H1 (cell line): Measurements from ENCODE around the gene IGF2R. TPM values are rescaled to one million over a fixed set of nuclear protein-coding genes. Genes with fewer than 3 reads are reported as not detected.
"Not testable (repeated sequence)": the region's sequence is repeated elsewhere in the genome, so short reads cannot be mapped to it uniquely, and the experiment has no call there.

Source experiments
- CTCF ChIA-PET: fragments of 300-600 bp; sonication (Branson Sonifier 250); formaldehyde crosslinking; loops from one replicate; lab custom pipeline; 2021; ENCODE audit not compliant: partially characterized antibody; lab: Charles Lee
- POLR2A ChIA-PET: fragments of 300-600 bp; sonication (Branson Sonifier 250); formaldehyde crosslinking; loops from one replicate; lab custom pipeline; 2021; ENCODE audit warnings: inconsistent platforms; ENCODE audit not compliant: partially characterized antibody; lab: Charles Lee
- DNase-seq, 2 experiments: peaks; one replicate each; pipeline versions ENCODE4 v3.0.0 to v3.0.0-alpha.2; 2010 to 2022; ENCODE audit warnings: low spot score in 2 of 2, low read depth in 1 of 2, mixed read lengths in 1 of 2
- FAIRE-seq: peaks from 2 replicates; lab custom pipeline; 2011; peaks lifted over from hg19 to GRCh38; lab: Jason Lieb, UNC
- H2AFZ ChIP-seq: 2 replicates; pipeline ENCODE4 v1.8.1; 2012; ENCODE audit warnings: low read length, inconsistent platforms
- H2AK5ac ChIP-seq: 2 replicates; pipeline ENCODE4 v1.6.1; 2013; ENCODE audit warnings: low read depth, low read length
- H2BK120ac ChIP-seq: replicated peaks from 2 replicates; pipeline ENCODE3; 2013; ENCODE audit warnings: low read depth, low read length, inconsistent platforms
- H2BK12ac ChIP-seq: 2 replicates; pipeline ENCODE4 v1.6.1; 2013; ENCODE audit warnings: low read depth, low read length
- H2BK15ac ChIP-seq: 2 replicates; pipeline ENCODE4 v1.6.1; 2013; ENCODE audit warnings: low read length
- H2BK20ac ChIP-seq: 2 replicates; pipeline ENCODE4 v1.6.1; 2013; ENCODE audit warnings: low read length
- H2BK5ac ChIP-seq: 2 replicates; pipeline ENCODE4 v1.6.1; 2013; ENCODE audit warnings: low read depth, low read length
- H3K14ac ChIP-seq: 2 replicates; pipeline ENCODE4 v1.6.1; 2013; ENCODE audit warnings: inconsistent platforms; ENCODE audit not compliant: insufficient read length
- H3K18ac ChIP-seq: 2 replicates; pipeline ENCODE4 v1.6.1; 2013; ENCODE audit warnings: low read length; ENCODE audit errors: extremely low read depth
- H3K23ac ChIP-seq: 2 replicates; pipeline ENCODE4 v1.6.1; 2013; ENCODE audit warnings: inconsistent platforms; ENCODE audit not compliant: insufficient read length
- H3K23me2 ChIP-seq: 2 replicates; pipeline ENCODE4 v1.6.1; 2013; ENCODE audit warnings: low read depth, low read length
- H3K27ac ChIP-seq: 2 replicates; pipeline ENCODE4 v1.6.1; 2011; ENCODE audit warnings: low read depth, low read length, inconsistent platforms
- H3K27me3 ChIP-seq, 4 experiments: replicated peaks in 1 of 4; 1 replicate in 1 of 4; 2 replicates in 3 of 4; pipeline versions ENCODE4 v1.6.1 to v1.8.1; 2011 to 2013; ENCODE audit warnings: low read length in 3 of 4, mild to moderate bottlenecking in 3 of 4, inconsistent platforms in 2 of 4, mixed read lengths in 2 of 4, moderate library complexity in 1 of 4; ENCODE audit not compliant: control insufficient read depth in 3 of 4, insufficient read depth in 3 of 4; ENCODE audit errors: extremely low read depth in 1 of 4
- H3K36me3 ChIP-seq, 4 experiments: 2 replicates each; pipeline versions ENCODE4 v1.6.1 to v1.8.1; 2011 to 2013; ENCODE audit warnings: mild to moderate bottlenecking in 4 of 4, low read length in 3 of 4, moderate library complexity in 2 of 4, control low read depth in 1 of 4, inconsistent platforms in 1 of 4; ENCODE audit not compliant: insufficient read depth in 4 of 4, control insufficient read depth in 2 of 4
- H3K4ac ChIP-seq: replicated peaks from 2 replicates; pipeline ENCODE3; 2013; ENCODE audit warnings: low read length, low read depth, mixed read lengths, inconsistent platforms; ENCODE audit not compliant: insufficient read length
- H3K4me1 ChIP-seq, 4 experiments: replicated peaks in 1 of 4; 1 replicate in 1 of 4; 2 replicates in 3 of 4; pipeline versions ENCODE4 v1.6.1 to v1.8.1; 2011 to 2013; ENCODE audit warnings: low read length in 3 of 4, inconsistent platforms in 2 of 4, mixed read lengths in 1 of 4; ENCODE audit not compliant: insufficient read depth in 4 of 4, control insufficient read depth in 3 of 4
- H3K4me2 ChIP-seq, 2 experiments: 2 replicates each; pipeline versions ENCODE4 v1.6.1 to v1.8.1; 2011 to 2013; ENCODE audit warnings: low read depth in 2 of 2, low read length in 2 of 2, control low read depth in 1 of 2, inconsistent platforms in 1 of 2, mild to moderate bottlenecking in 1 of 2; ENCODE audit not compliant: insufficient read depth in 1 of 2
- H3K4me3 ChIP-seq, 4 experiments: fragments of 200-600, 300-600 bp in 1 of 4; sonication (generic), shearing (Covaris generic), sonication (Bioruptor Twin) in 1 of 4; 2 replicates each; pipeline versions ENCODE4 v1.5.1 to v1.8.1; 2011 to 2016; ENCODE audit warnings: low read length in 4 of 4, low read depth in 3 of 4, control low read depth in 2 of 4, inconsistent platforms in 2 of 4, mild to moderate bottlenecking in 2 of 4, mixed read lengths in 1 of 4, moderate library complexity in 1 of 4; ENCODE audit not compliant: insufficient read depth in 2 of 4; ENCODE audit errors: extremely low read depth in 1 of 4
- H3K56ac ChIP-seq: replicated peaks from 2 replicates; pipeline ENCODE3; 2013; ENCODE audit warnings: low read depth, mild to moderate bottlenecking, mixed read lengths, low read length, inconsistent platforms; ENCODE audit not compliant: insufficient read length
- H3K79me1 ChIP-seq: 2 replicates; pipeline ENCODE4 v1.6.1; 2013; ENCODE audit warnings: low read depth, low read length, control low read depth
- H3K79me2 ChIP-seq, 2 experiments: 2 replicates each; pipeline versions ENCODE4 v1.6.1 to v1.8.1; 2012 to 2013; ENCODE audit warnings: low read length in 2 of 2, mild to moderate bottlenecking in 2 of 2, inconsistent platforms in 1 of 2; ENCODE audit not compliant: insufficient read depth in 2 of 2, control insufficient read depth in 1 of 2
- H3K9ac ChIP-seq, 4 experiments: replicated peaks in 1 of 4; 1 replicate in 1 of 4; 2 replicates in 3 of 4; pipeline versions ENCODE4 v1.6.1 to v1.8.1; 2011 to 2013; ENCODE audit warnings: low read depth in 3 of 4, low read length in 3 of 4, control low read depth in 2 of 4, mild to moderate bottlenecking in 2 of 4, moderate library complexity in 2 of 4, inconsistent platforms in 1 of 4; ENCODE audit errors: extremely low read depth in 1 of 4
- H3K9me3 ChIP-seq, 2 experiments: 2 replicates each; pipeline versions ENCODE4 v1.6.1 to v1.8.1; 2012 to 2013; ENCODE audit warnings: mild to moderate bottlenecking in 2 of 2, moderate library complexity in 2 of 2, control low read depth in 1 of 2, inconsistent platforms in 1 of 2, low read depth in 1 of 2, low read length in 1 of 2, mixed read lengths in 1 of 2; ENCODE audit not compliant: insufficient read depth in 2 of 2
- H4K20me1 ChIP-seq, 2 experiments: replicated peaks in 1 of 2; 2 replicates each; pipeline versions ENCODE3 to v1.8.1; 2011 to 2013; ENCODE audit warnings: inconsistent platforms in 2 of 2, low read length in 2 of 2, mild to moderate bottlenecking in 1 of 2; ENCODE audit not compliant: insufficient read depth in 2 of 2, control insufficient read depth in 1 of 2
- H4K5ac ChIP-seq: 2 replicates; pipeline ENCODE4 v1.6.1; 2013; ENCODE audit warnings: low read length, low read depth, mixed read lengths, inconsistent platforms; ENCODE audit not compliant: insufficient read length
- H4K8ac ChIP-seq: 2 replicates; pipeline ENCODE4 v1.8.0; 2013; ENCODE audit warnings: mild to moderate bottlenecking, moderate library complexity, low read length, inconsistent platforms; ENCODE audit not compliant: insufficient read depth; ENCODE audit errors: extremely low read depth
- H4K91ac ChIP-seq: replicated peaks from 2 replicates; pipeline ENCODE3; 2013; ENCODE audit warnings: low read length, mixed read lengths, inconsistent platforms; ENCODE audit not compliant: insufficient read length
- WGBS, 2 experiments: shearing (Covaris generic) in 1 of 2; methylation state at CpG; one replicate each; pipeline versions ENCODE4 v1.1.6 to v1.1.7; 2013 to 2015; ENCODE audit warnings: low lambda C conversion rate in 2 of 2, mixed read lengths in 2 of 2, inconsistent platforms in 1 of 2, low coverage in 1 of 2, missing lambda C conversion rate in 1 of 2; ENCODE audit not compliant: insufficient replicate concordance in 2 of 2, insufficient coverage in 1 of 2, insufficient read length in 1 of 2; ENCODE audit errors: extremely low coverage in 1 of 2, missing lambda C conversion rate in 1 of 2; 5-methylcytosine and 5-hydroxymethylcytosine counted together
- polyA plus RNA-seq, 7 experiments: library from polyadenylated mRNA; depleted of rRNA in 3 of 7; stranded (reverse) in 5 of 7; unstranded in 2 of 7; fragments of >200 nt in 5 of 7; fragments of 200-250 nt in 2 of 7; gene quantifications; 1 replicate in 5 of 7; 2 replicates in 1 of 7; 4 replicates in 1 of 7; pipeline versions ENCODE4 v1.2.1 to v1.2.3, GENCODE V29; 2011 to 2013; ENCODE audit warnings: missing spikeins in 2 of 7, mixed read lengths in 2 of 7
- total RNA-seq: library from RNA; stranded (reverse); fragmentation: NEBNext Ultra II Directional; extraction: Animal tissue kit (Norgen Biotek cat#: 25700); gene quantifications from 2 replicates; pipeline ENCODE4 v1.2.1, GENCODE V29; 2021

IGF2R gene
- total and polyA plus RNA-seq, 2 of the 8 experiments (the other 6 are each of a cell fraction or from before 2014, with no cell fraction given): 20.6 to 74.1 TPM

GRCh38 chr6:160134337-160134751 is 165.5 kb downstream of the IGF2R start:
- H2BK12ac ChIP-seq, H3K9me3 ChIP-seq, H3K4me2 ChIP-seq, H4K20me1 ChIP-seq, H3K36me3 ChIP-seq, H3K27me3 ChIP-seq, H3K79me2 ChIP-seq, H3K23me2 ChIP-seq, H3K4ac ChIP-seq, H4K5ac ChIP-seq, H4K8ac ChIP-seq, H2BK120ac ChIP-seq, H2BK5ac ChIP-seq, H2AK5ac ChIP-seq, H3K9ac ChIP-seq, H3K27ac ChIP-seq, POLR2A ChIA-PET, H3K18ac ChIP-seq, H3K23ac ChIP-seq, H4K91ac ChIP-seq, H2AFZ ChIP-seq, DNase-seq, H2BK15ac ChIP-seq, H3K79me1 ChIP-seq, FAIRE-seq, H2BK20ac ChIP-seq, H3K4me3 ChIP-seq, H3K56ac ChIP-seq, H3K14ac ChIP-seq: not testable (repeated sequence)
- peaks cover 7 to 31% (median 13%) of the 10 kb centered on the region in 4 experiments for H3K4me1 ChIP-seq
- WGBS, 2 experiments: 95% methylated on average over 20 of the region's 20 CpGs; no CpG with 5 or more reads in 1 of the 2 experiments
- CTCF ChIA-PET: interaction anchor here (0.7 to 2.0 kb wide), 8 partner anchors 18 to 321 kb away, joined by 3 to 6 read pairs (median 5); no protein-coding TSS in a partner anchor
